DMS 273 (cell line): ENCODE results near the gene CYFIP2.
A peak's percentile ranks its signal among the peaks of the same experiment; 100 is the strongest.

Experiments used
- DNase-seq: peaks from one replicate; lab custom pipeline; 2025; ENCODE audit not compliant: unreplicated experiment; lab: John Stamatoyannopoulos, UW

Gene CYFIP2

DNA sequence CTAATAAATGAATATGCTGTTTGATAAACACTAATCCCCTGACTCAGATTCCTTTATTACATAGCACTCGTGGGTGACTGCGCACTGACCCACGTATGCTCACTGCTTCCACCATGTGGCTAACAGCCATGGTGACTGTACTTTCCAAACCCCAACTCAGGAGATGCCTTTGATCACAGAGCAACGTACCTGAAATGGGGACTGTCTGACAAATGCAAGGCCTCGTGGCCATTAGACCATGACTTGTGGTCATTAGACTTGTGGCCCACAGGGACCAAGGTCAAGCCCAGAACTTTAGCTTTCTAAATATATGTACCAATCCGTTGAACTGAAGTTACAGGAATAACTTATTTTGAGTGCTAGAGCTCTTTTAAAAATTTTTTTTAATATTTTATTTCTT lies 46.6 kb downstream of the CYFIP2 start:
- peak; percentile 67 for DNase-seq

- DNase-seq = no peak
Observed at GRCh38 chr5:157322581-157322980, 56.7 kb downstream of the CYFIP2 start.

GRCh38 chr5:157323107-157323706 lies 57.3 kb downstream of the CYFIP2 start:
- DNase-seq = no peak

DNA sequence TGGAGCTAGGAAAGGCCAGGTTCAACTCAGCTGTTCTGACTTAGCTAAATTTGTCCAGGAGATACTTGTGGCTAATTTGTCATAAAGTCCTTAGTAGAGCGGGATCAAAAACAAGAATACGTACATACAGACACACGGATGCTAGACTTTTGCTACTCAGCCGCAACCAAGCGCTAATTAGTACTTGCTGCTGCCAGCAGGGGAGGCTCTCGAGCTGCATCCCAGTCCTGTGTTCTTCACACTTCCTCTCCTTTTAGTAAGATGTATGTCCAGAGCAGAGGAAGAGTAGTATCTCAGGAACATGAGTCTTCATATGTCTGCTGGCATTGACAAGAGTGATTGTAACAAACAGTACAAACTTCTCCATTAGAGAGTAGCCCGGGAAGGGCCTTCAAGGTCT lies 58.3 kb downstream of the CYFIP2 start:
- DNase-seq = peak; percentile 4

DNA sequence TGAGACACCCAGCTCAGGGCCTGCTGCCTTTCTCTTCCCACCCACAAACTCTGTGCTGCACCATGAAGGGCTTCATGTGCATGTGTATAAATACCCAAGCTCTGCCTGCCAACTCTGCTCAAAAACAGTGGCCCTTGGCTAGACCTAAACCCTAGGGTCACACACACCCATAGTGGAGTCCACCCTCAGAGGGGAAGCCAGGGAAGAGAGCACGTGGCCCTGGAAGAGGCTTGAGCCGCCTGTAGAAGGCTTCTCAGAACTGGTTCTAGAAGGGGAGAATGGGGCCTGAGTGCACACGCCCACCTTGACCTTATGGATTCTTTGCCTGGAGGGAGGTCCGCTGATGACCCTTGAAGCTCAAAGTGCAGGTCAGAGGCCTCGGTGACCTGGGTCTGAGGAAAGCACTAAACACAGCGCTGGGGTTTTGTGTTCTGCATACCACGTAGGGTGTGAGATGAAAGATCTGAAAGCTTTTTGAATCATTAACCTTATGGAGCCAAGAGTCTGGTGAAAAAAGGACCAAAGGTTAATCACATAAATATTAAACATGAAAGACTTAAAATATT lies 60.6 kb downstream of the CYFIP2 start:
- no peak for DNase-seq

- DNase-seq = no peak
Observed at GRCh38 chr5:157327771-157328170, 61.8 kb downstream of the CYFIP2 start.

DNA sequence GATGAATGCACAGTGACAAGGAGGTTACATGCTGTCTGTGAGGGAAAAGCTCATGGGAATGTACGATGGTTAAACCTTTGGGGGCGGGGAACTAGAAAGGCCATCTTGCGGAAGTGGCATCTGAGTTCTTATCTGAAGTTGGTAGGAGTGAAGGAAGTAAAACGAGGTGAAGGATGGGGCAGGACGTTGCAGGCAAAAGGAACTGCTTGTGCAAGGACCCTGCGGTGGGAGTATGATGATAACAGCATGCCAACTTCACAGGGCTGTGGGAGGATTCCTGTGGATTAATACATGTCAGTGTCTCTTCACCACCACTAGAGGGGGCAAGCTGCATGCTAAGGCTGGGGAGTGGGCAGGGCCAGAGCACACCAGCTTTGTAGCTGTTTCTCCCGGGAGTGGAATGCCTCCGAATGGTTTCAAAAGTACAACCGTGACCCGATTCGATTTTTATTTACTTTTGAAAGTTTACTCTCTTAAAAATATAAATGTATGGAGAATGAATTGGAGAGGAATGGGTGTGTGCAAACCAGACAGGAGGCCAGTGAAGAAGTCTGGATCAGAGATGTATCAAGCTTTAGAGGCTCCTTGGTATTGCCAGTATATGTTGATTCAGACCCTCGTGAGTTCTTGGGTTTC lies 62.5 kb downstream of the CYFIP2 start:
- peak; percentile 89 for DNase-seq

DNA sequence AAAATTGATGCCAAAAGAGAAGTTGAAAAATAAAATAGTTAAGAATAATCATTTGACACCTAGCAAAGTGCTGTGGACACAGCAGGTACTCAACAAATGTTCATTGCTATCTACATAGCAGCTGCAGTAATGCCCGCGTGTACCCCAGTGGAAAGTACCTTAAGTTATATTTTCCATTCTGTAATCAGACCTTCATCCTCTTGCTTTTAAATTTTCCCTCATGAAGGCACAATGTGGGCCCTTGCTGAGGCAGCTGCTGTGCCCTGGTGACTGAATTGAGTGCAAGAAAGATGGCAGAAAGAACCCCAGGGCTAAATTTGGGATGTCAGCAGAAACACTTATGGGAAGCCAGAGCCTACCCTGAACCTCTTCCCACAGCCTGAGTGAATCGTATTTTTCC lies 65.9 kb downstream of the CYFIP2 start:
- DNase-seq = no peak

DNA sequence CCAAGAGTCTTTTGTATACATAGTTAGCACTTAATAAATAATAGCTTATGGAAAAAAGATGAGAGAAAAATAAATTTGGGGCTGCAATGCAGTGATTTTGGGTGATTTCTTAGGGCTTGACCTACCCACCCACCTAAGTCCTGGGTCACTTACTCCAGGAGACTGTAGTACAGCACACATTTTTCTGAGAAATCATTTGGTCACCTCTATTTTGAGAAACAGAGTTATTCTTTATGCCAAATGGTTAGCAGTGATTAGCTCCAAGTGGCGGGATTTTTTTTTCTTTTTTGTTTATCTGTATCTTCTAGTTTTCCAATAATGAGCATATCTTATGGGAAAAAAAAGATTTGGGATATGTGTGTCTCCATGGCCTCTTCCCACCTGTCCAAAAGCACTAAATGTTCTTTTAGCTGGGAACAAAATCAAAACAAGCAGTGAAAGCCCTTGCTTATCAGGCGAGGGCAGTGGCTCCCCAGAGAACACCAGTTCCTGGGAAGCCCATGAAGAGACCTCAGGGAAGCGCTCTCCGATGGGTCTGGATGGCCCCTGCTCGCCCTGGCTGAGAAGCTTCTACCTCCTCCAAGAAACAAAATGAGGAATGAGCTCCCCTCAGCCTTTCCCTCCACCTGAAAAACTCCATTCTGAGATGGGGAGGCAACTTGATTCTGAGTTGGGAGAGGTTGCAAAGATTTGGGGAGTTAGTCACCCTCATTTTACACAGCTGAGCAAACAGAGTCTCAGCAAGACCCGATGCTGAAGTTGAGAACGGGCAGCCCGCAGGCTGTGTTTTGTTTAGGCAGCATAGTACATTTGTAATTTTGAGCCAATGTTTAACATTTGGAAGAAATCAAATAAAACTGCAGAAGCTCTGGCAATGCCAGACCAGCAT lies 69.9 kb downstream of the CYFIP2 start:
- DNase-seq = no peak

- DNase-seq = no peak
Observed at GRCh38 chr5:157336423-157336744, 70.5 kb downstream of the CYFIP2 start.

- DNase-seq = no peak
Observed at GRCh38 chr5:157339409-157339808, 73.5 kb downstream of the CYFIP2 start.

DNA sequence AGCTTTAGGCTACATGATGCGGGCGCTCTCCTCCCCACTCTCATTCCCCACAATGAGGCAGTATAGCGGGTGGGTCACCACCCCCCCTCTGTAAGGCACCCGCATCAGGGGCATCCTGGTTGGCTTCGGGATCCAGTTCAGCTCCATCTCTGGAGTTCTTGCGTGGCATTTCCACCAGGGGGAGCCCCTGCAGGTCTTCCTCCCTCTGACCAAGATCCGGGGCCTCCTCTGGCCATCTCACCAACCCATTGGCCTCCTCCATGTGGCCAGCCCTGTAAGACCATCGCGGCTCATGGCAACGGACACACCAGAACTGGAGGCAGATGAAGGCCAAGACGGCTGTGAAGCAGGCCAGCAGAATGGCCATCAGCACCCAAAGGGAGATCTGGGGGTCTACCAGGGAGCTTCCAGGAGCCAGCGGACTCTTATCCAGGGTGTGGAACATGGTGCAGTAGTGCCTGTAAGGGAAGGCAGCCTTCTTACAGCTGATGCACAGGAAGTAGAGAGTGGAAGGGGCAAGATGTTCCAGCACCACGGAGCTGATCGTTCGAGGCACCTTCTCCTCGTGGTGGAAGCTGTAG lies 77.0 kb downstream of the CYFIP2 start:
- DNase-seq = peak; percentile 55

- DNase-seq = no peak
Observed at GRCh38 chr5:157343842-157344790, 78.2 kb downstream of the CYFIP2 start.

- no peak for DNase-seq
Observed at GRCh38 chr5:157345067-157345466, 79.1 kb downstream of the CYFIP2 start.

GRCh38 chr5:157345485-157345884 lies 79.6 kb downstream of the CYFIP2 start:
- DNase-seq = no peak

DNA sequence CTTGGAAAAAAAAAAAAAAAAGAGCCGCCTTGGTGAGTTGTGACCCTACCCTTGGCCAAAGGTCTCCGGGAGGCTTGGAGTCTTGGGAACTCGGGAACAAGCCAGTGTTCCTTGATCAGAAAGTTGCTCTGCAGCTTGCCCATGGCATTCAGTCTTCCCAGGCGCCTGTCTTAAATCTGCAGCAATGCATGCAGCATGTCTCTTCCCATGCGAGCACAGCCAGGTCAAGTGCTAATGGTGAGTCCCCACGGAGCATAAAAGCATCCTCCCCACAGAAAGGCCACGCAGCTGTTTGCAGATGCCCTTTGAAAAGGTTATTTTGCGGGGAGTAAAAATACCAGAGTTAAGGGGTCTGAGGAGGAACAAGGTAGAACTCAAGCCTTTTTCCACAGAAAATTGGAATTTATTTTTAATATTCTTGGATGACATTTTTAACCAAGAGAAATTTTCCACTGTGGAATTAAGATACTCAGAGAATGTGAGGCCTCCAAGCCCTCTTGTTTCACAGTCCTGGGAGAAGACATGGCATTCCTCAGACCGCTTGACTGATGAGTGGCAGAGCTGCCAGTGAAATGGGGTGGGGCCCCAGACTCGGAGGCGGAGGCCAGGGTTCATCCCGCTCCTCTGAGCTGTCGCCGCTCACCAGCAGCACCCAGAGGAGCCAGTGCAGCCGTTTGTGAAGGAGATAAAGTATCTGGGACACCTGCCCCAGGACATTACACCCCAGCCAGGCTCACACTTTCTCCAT lies 81.6 kb downstream of the CYFIP2 start:
- DNase-seq = no peak

DNA sequence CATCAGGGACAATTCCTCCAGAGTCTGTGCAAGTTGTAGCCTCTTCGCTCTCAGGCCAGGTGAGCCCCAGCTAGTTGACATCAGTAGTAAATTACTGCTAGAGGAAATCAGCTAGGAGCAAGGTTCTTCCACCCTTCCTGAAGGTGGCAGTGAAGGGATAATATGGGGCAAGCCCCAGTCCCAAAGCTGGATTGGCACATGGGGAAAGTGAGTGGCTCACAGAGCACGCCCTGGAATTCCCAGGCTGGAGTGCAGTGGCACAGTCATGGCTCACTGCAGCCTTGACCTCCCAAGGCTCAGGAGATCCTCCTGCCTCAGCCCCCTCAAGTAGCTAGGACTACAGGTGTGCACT lies 82.1 kb downstream of the CYFIP2 start:
- DNase-seq = no peak

DNA sequence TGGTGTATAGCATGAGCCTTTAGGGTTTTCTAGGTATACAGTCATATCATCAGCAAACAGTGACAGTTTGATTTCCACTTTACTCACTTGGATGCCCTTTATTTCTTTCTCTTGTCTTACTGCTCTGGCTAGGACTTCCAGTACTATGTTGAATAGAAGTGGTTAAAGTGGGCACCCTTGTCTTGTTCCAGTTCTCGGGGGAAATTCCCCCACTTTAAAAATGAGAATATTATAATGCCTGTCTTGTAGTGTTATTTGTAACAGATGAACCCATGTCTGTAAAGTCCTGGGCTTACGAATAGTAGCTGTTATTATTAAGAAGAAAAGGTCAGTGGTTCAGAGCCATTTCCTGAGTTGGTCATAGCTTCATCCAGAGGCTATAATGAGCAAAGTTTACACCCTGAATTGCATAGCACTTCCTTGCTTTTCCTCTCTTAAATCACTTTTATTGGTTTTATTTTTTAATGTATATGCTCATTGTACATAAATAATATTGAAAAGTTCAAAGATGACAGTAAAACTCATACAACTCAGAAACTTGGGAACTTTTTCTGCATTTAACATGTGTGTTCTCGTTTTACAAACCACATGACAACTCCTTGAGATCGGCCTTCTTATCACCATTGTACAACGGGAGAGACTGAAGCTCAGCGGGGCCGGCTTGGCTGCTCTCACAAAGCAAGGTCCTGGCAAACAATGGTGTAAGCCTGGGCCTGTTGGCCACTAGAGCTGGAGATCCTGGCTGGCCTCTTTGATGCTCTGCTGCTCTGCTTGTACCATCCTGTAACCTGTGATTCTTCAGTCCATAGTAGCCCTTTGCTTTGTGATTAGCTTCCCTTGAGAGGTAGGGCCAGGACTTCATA lies 85.2 kb downstream of the CYFIP2 start:
- DNase-seq = no peak

- no peak for DNase-seq
Observed at GRCh38 chr5:157351802-157352092, 85.8 kb downstream of the CYFIP2 start.
